VCaP (cell line): ENCODE measurements around the gene LRCH1.

Source experiments
- H3K27ac ChIP-seq: fragments of 450-650 bp; 2 replicates; pipeline ENCODE4 v1.5.1; 2017
- CTCF ChIP-seq: fragments of 450-650 bp; conservative IDR thresholded peaks from 2 replicates; pipeline ENCODE4 v1.5.1; 2017; ENCODE audit warnings: mild to moderate bottlenecking, moderate library complexity

Gene LRCH1

GRCh38 chr13:46582190-46582589, 29.2 kb downstream of the LRCH1 start:
- H3K27ac ChIP-seq, result no peak overlapping the region
- TF ChIP-seq CTCF, result no peak

- no peak for TF ChIP-seq CTCF
- H3K27ac ChIP-seq, result peak overlapping the region; percentile 74
Measured at GRCh38 chr13:46586751-46587514, 34.0 kb downstream of the LRCH1 start.

- TF ChIP-seq CTCF, result no peak
- peak overlapping the region; percentile 74 for H3K27ac ChIP-seq
Measured at GRCh38 chr13:46587807-46588418, 34.9 kb downstream of the LRCH1 start.

GRCh38 chr13:46592385-46592784, 39.4 kb downstream of the LRCH1 start:
- TF ChIP-seq CTCF, result no peak
- H3K27ac ChIP-seq, result peak overlapping the region; percentile 75

- TF ChIP-seq CTCF, result no peak
- H3K27ac ChIP-seq, result peak overlapping the region; percentile 75
Measured at GRCh38 chr13:46593398-46593797, 40.4 kb downstream of the LRCH1 start.

- no peak for TF ChIP-seq CTCF
- H3K27ac ChIP-seq, result peak overlapping the region; percentile 75
Measured at GRCh38 chr13:46594374-46595078, 41.6 kb downstream of the LRCH1 start.

- peak overlapping the region; percentile 75 for H3K27ac ChIP-seq
Measured at GRCh38 chr13:46595136-46595884, 42.3 kb downstream of the LRCH1 start.

More at GRCh38 chr13:46595136-46595884, 42.3 kb downstream of the LRCH1 start:
- TF ChIP-seq CTCF, result no peak
